Ishikawa (cell line): ENCODE measurements around the gene MDC1.

ENCODE experiments used
- EGR1 ChIP-seq: IDR thresholded peaks from 2 replicates; pipeline ENCODE4 v1.6.1; 2012
- NFIC ChIP-seq: IDR thresholded peaks from 2 replicates; pipeline ENCODE4 v1.6.1; 2012
- REST ChIP-seq: IDR thresholded peaks from 2 replicates; pipeline ENCODE4 v1.6.1; 2012; ENCODE audit warnings: low read depth, mild to moderate bottlenecking
- TCF12 ChIP-seq: IDR thresholded peaks from 2 replicates; pipeline ENCODE4 v1.6.1; 2012; ENCODE audit warnings: low read depth

GRCh38 chr6:30670760-30671527 lies 46.1 kb downstream of the MDC1 start:
- no peak for TF ChIP-seq REST
- no peak for TF ChIP-seq TCF12
- no peak for TF ChIP-seq EGR1
- TF ChIP-seq NFIC = no peak
